NCI-H82 (cell line): ENCODE measurements around the gene PDE7B.
"Not testable (repeated sequence)": the region's sequence is repeated elsewhere in the genome, so short reads cannot be mapped to it uniquely, and the experiment has no call there.

Experiments used
- DNase-seq: peaks from one replicate; lab custom pipeline; 2025; lab: John Stamatoyannopoulos, UW

The PDE7B gene

DNA sequence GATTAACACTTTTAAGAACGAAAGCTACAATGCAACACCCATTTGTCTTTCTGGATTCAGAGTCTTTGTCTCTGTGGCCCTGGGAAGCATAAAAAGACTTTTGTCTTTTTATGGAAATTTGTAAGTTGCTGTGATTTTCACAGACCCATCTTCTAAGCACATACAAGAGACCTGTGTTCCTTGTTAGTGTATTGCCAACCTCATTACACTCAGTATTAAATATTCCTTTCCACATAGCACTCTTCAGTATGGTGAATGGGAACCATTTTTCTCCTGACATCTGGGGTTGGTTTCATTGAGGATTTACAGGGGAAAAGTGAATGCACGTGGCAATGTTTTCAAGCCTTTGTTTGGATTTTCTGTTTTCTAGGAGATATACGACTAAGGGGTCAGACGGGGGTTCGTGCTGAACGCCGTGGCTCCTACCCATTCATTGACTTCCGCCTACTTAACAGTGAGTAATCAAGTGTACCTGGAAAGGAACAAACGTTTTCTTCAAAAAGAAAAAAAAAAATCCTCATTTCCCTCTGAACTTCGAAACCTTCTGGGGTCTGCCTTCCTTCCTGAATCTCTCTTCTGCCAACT lies 257.0 kb downstream of the PDE7B start:
- no peak for DNase-seq

DNA sequence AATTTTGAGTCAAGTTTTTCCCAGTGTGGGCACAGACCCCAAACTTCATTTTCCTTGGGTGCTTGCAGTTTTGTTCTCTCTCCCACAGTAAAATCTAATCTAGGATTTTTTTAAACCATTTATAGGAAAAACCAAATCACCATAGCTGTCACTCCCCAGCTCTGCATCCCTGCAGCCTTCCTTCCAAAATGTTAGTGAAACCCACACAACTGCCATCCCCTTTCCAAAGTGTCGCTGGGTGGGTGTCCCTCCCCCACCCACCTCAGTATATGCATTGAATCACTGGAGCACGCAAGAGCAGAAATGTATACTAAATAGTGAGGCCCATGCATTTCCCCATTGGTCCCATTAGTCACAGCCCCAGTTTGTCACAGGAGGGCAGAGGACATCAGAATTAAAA lies 260.3 kb downstream of the PDE7B start:
- no peak for DNase-seq

DNA sequence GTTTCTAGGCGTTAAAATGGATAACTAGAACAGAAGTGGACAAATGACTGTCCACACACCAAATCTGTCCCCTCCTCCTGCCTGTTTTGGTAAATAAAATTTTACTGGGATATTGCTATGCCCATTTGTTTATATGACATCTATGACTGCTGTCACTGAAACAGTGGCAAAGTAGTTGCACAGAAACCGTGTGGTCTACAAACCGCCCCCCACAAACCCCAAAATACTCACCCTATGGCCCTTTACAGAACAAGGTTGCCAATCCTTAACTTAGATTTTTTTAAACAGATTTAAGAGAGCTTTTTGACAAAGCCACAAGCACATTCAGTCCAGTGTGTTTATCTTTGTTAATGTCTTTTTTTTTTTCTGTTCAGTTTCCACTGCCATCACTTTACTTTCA lies 260.8 kb downstream of the PDE7B start:
- DNase-seq, result no peak

DNA sequence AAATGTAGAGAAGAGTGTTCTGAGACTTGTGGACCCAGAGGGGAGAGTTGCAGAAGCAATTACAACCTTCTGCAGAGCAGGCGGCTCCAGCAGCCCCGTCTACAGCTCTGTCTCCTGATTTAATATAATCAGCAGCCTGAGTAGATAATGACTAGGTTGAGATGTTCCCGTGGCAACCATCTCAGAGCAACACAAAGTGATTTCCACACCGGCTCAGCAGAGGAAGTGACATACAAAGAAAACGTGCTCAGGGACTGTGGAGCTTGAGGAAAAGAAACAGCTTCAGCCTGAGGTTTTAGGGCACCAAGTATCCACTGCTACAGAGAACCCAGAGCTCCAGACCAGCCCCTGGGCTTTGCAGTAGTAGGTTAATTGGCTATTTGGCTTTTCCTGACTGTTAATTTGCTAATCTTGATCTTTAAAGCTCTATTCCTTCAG lies 262.3 kb downstream of the PDE7B start:
- DNase-seq, result peak; percentile 91

DNA sequence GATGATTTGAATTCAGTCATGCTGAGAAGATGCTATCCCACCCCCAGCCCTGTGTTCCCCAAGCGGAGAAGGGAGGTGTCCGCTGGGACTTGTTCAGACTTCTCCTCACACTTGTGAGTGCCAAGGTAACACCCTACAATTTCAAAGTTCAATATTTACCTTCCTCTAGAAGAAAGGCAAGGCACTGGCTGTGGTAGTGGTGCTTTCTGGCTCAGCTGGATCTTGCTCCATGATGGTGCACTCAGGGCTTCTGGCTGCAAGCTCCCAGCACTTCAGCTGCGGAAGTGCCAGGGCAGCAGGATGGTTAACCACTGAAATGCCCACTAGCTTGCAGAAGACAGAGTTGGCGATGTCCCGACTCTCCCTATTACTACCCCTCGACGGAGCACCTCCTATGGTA lies 263.2 kb downstream of the PDE7B start:
- DNase-seq, result no peak

DNA sequence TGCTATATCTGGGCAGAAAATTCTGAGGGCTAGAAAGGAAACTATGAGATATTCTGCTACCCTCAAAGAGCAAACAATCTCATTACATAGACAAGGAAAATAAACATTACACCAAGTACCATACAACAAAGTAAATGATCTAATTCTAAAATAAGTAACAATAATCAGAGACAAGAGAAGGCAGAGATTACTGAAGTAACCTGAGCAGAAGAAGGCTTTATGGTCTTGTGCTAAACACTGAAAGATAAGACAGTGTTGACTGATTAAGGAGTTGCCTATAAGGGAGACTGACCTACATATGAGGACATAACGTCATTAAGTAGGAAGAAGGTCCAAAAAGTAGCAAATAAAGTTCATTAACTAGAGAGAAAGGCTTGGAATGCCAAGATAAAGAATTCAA lies 264.4 kb downstream of the PDE7B start:
- no peak for DNase-seq

DNA sequence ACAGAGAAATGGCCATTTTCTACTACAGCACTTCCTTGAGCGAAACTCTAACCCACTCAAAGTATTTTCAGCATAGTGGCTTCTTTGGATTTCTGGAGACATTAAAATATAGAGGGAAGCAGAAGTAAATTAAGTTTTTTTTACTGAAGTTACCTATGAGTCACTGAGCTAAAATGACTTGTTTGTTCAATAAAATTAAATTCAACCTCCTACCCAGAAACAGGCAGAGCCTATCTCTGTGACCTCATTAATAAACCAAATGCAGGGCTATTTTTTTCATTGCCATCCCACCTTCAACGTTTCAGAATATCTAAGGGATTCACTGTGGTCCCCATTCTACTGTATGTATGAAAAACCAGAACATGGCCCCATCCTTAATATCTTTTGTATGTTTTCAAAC lies 265.6 kb downstream of the PDE7B start:
- DNase-seq, result no peak

DNA sequence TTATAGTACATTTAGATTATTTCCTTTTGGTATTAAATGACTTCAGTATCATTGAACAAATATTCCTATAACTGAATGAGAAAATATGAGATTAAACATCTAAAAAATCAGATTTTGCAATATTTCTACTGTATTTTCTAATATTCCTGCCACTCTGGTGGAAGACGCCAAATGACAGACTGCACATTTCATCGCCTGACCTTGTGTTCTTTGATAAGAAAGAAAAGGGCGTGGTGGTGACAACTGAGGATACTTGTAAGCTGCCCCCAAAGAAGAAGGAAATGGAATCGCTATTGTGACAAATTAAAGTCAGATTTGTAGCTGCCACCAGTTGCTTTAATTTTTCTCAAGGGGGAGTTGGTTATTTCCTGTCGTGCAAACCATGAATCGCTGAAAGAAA lies 267.3 kb downstream of the PDE7B start:
- no peak for DNase-seq

DNA sequence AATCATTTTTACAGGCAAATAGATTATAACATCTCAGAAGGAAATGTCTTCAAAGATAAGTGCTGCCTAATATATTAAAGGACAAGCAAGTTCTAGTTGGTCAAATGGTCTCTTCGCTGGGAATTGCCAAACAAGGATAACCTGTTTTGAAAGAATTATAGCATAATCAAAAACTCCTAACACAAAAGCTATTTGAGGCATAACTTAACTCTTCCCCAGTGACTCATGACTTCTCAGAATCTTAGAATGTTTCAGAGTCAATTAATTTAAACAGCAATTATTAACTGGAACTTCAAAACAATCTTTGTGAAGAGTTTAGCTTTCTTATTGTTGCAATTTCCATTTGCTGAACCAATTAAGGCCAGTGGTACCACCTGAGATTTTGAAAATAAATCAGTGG lies 272.0 kb downstream of the PDE7B start:
- no peak for DNase-seq

DNA sequence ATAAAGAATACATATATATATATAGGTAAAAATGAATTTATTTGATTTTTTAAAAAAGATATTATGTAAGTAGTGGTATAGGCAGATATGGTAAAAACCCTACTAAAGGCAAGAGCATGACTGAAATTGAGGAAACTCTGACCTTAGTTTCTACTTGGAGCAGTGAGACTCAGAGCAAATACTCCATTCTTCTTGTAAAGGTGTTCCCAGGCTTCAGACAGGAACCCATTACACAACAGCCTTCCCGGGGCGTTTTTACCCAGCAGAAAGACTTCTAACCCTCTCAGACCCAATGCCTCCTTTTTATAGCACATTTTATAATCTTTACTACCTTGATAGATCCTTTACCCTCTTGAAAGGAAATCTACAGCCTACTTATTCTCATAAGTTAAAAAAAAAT lies 274.1 kb downstream of the PDE7B start:
- DNase-seq, result no peak

DNA sequence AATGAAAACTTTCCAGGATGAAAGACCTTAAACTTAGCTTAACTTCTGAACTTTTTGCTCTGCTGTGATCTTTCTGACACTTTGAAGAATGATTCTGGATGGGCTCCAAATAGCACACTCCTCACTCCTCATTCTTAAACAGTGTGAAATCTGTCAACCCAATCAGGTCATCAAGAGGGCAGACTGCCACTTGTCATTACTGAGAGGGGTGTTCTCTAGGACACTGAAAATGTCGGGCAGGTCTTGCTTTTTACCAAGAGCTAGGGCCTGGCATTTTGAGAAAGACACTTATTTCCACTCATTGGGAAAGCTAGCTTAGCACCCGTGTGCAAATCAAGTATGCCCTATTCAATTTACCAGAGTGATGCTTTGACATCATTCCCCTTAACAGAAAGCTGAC lies 276.4 kb downstream of the PDE7B start:
- no peak for DNase-seq

DNA sequence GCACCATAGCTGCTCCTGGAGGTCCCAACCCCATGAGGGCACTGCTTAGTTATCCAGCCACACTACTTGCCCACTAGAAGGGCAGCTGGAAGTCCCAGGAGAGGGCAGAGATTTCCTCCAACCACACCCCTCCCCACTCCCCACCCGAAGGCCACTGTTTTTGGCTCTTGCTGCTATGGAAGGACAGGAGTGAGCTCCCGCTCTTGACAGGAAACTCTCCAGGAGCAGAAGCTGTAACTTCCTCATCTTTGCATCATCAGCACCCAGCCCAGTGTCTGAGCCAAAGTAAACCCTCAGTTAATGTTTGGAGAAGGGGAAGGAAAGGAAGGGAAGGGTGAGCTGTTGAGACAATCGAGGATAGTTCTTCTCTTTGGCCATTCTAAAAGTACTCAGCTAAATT lies 277.9 kb downstream of the PDE7B start:
- DNase-seq, result no peak

DNA sequence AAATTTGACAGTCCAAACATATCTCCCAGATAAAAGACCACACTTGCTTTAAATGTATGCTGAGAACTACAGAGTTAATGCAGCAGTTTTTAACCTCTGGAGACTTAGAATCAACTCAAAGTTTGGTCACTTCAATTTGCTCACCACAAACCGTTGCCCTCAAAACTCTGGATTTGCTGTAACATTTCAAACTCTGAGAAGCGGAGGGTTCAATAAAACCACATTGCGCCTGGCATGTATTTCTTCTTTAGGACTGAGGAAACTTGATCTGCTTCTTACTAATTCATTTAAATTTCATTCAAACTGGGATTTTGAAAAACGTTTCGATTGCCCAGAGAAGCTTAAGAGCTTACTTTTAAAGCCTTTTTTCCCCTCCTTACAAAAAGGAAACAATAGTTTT lies 282.8 kb downstream of the PDE7B start:
- DNase-seq, result no peak

DNA sequence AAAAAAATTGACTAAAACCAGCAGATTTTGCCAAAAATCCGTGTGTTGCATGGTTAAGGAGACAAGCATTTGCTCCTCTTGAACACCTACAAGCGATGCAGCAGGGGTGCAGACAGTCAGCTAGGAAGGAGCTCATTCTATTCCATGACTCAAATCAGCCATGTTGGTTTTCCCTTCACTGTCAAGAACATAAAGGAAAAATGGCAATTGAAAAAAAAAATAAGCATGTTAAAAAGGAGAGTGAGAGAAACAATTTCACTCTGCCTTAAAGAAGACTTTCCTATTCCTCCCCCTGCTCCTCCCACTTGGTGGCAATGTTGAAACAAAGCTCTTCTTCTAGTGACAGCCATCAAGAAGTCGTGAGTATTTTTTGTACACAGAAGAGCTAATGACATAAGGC lies 283.2 kb downstream of the PDE7B start:
- no peak for DNase-seq

DNA sequence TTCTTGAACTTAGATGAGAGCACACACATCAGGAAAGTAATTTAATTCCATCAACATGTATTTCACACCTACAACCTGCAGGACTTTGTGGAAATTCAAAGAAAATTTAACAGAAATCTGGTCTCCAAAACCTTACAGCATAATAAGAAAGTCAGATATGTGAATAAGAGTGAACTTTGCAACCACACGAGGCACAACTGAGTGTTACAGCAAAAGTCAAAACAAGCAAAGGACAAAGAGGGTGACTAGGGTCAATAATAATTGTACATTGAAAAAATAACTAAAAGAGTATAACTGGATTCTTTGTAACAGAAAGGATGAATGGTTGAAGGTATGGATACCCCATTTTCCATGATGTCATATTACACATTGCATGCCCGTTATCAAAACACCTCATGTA lies 284.8 kb downstream of the PDE7B start:
- no peak for DNase-seq

DNA sequence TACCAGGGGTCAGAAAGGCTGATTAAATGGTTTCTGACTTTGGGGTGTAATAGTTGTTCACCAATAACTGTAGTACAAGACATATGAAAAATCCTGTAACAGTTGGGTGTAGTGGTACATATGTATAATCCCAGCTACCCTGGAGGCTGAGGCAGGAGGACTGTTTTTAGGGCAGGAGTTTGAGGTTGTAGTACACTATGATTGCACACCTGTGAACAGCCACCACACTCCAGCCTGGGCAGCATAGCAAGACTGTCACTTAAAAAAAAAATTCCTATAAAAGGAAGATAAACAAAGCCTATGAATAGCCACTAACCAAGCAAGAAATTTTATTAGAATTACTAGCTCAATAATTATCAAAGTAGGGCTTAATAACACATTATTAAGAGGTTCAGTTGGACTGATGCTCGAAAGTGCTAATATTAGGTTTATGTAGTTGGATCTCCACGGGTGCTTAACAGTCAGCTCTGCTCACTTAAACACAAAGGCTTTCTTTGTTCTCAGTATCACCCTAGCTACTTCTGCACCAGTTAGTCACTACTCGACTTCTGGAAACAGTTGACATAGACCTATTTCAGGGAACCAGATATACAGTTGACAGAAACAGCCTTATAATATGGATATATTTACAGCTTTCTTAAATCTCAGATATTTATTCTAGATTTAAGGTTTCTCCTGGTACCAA lies 285.6 kb downstream of the PDE7B start:
- DNase-seq, result no peak

DNA sequence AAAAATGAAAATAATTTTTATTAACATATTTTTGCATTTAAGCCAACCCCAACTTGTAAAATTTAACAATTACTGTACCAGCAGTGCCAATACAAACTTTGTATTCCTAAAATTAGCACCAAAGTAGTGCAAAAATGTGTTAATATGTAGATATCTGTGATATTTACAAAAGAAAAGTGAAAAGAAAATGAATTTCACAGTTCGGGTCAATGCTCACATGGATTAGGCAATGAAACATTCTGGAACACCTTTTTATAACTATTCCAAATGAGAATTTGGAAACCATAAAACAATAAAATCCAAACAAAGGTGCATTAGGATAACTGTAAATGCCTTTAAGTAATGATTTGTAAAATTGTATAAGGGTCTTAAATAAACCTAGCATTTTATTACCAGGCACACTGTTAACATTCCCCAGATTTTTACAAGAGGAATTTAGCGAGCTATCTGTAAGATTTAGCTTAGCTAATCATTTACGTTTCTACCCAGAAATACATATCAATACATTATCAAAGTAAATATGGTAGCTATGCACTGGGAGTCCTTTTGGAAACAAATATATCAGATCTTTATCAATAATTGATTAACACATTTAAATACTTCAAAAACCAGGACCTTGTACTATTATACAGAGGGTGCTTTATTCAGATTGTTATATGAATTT lies 286.4 kb downstream of the PDE7B start:
- DNase-seq, result no peak

DNA sequence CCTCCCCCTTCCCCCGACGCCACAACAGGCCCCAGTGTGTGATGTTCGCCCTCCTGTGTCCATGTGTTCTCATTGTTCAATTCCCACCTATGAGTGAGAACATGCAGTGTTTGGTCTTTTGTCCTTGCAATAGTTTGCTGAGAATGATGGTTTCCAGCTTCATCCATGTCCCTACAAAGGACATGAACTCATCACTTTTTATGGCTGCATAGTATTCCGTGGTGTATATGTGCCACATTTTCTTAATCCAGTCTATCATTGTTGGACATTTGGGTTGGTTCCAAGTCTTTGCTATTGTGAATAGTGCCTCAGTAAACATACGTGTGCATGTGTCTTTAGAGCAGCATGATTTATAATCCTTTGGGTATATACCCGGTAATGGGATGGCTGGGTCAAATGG lies 287.6 kb downstream of the PDE7B start:
- DNase-seq, result not testable (repeated sequence)

DNA sequence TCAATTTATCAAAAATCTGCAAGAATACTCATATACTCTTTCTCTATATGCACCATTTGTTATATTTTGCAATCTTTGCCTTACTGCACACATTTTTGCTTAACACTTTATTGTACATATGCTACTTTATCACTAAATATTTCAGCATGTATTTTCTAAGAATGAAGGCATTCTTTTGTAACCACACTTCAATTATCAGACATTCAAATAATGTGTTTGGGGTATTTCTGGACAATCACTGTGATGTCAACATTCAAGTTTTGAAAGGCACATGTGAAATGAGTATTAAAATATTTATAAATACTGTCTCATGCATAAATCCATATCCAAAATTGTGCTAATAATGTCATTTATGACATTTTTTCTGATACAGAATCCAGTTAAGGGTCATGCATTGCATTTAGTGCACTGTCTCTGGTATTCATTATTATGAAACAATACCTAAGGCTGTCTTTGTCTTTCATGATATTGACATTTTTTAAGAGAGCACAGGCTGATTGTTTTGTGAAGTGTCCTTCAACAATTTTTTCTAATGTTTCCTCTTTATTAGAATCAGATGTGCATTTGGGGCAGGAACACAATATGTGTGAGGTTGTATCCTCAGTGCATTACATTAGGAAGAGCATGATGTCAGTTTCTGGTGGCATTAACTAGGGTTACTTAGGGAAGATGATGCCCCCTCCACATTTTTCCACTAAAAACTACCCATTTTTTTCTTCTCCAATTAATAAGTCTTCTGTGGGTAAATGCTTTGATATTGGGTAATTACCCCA lies 292.9 kb downstream of the PDE7B start:
- DNase-seq, result no peak

DNA sequence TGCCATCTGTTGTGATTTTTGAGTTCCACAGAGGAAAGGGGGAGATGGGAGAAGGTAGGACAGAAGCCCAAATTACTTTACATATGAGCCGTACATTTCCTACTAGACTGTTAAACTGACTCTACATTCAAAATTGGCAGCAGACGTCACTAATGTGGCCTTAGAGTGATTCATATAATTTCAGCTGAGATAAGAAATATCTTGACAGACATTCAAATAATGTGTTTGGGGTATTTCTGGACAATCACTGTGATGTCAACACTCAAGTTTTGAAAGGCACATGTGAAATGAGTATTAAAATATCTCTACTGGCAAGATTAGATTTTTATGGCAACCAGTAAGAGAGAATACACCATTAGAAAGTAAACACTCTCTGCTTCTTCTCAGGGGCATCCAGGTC lies 294.6 kb downstream of the PDE7B start:
- DNase-seq, result no peak

DNA sequence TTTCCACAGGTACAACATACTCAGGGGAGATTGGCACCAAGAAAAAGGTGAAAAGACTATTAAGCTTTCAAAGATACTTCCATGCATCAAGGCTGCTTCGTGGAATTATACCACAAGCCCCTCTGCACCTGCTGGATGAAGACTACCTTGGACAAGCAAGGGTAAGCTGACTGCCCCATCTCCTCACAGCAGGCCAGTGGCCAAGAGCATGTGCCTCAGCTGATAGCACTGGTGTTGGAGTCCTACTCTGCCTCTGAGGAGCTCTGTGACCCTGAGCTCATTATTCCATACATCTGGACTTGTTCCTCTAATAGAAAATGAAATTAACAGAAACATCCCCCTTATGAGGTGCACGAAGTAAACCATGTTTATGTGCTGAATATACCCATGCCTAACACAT lies 295.8 kb downstream of the PDE7B start:
- no peak for DNase-seq

DNA sequence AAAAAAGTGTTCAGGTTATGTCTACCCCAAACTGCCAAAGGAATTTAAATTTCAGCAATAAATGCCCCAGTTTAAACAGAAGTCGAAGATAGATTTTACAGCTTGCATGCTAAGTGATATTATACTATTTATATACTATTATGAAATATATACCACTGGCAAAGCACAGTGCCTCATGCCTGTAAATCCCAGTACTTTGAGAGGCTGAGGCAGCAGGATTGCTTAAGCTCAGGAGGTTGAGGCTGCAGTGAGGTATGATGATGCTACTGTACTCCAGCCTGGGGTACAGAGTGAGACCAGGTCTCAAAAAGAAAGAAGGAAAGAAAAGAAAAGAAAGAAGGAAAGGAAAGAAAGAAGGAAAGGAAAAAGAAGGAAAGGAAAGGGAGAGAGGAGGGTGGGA lies 296.6 kb downstream of the PDE7B start:
- DNase-seq, result no peak

DNA sequence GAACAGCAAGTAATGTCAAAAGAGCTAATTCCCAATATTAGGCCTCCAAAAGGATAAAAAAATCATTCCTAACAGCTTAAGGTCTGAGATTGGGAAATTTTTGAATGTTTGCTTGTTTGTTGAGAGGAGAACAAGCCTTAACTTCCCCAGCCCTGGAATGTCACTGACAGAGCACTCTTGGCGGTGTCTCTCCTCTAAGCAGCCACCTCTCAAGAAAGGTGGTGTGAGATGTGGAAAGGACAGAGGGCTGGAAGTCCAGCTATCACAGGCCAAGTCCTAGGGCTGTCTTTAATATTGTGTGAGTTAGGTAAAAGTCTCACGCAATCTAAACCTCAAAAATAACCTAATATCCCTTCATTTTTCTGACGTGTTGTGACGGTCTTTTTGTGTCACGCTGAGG lies 297.0 kb downstream of the PDE7B start:
- DNase-seq, result no peak
